HG02763 (cell line): ENCODE data around the gene TTC7B.
A peak's percentile ranks its signal among the peaks of the same experiment; 100 is the strongest.
"Not testable (repeated sequence)": the region's sequence is repeated elsewhere in the genome, so short reads cannot be mapped to it uniquely, and the experiment has no call there.

Source experiments
- ATAC-seq: cut with Tn5 transposase; IDR thresholded peaks from one replicate; pipeline ENCODE4 v1.9.1; 2021; ENCODE audit warnings: mild to moderate bottlenecking, moderate library complexity; ENCODE audit not compliant: unreplicated experiment

Gene TTC7B, protein sequence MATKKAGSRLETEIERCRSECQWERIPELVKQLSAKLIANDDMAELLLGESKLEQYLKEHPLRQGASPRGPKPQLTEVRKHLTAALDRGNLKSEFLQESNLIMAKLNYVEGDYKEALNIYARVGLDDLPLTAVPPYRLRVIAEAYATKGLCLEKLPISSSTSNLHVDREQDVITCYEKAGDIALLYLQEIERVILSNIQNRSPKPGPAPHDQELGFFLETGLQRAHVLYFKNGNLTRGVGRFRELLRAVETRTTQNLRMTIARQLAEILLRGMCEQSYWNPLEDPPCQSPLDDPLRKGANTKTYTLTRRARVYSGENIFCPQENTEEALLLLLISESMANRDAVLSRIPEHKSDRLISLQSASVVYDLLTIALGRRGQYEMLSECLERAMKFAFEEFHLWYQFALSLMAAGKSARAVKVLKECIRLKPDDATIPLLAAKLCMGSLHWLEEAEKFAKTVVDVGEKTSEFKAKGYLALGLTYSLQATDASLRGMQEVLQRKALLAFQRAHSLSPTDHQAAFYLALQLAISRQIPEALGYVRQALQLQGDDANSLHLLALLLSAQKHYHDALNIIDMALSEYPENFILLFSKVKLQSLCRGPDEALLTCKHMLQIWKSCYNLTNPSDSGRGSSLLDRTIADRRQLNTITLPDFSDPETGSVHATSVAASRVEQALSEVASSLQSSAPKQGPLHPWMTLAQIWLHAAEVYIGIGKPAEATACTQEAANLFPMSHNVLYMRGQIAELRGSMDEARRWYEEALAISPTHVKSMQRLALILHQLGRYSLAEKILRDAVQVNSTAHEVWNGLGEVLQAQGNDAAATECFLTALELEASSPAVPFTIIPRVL

DNA sequence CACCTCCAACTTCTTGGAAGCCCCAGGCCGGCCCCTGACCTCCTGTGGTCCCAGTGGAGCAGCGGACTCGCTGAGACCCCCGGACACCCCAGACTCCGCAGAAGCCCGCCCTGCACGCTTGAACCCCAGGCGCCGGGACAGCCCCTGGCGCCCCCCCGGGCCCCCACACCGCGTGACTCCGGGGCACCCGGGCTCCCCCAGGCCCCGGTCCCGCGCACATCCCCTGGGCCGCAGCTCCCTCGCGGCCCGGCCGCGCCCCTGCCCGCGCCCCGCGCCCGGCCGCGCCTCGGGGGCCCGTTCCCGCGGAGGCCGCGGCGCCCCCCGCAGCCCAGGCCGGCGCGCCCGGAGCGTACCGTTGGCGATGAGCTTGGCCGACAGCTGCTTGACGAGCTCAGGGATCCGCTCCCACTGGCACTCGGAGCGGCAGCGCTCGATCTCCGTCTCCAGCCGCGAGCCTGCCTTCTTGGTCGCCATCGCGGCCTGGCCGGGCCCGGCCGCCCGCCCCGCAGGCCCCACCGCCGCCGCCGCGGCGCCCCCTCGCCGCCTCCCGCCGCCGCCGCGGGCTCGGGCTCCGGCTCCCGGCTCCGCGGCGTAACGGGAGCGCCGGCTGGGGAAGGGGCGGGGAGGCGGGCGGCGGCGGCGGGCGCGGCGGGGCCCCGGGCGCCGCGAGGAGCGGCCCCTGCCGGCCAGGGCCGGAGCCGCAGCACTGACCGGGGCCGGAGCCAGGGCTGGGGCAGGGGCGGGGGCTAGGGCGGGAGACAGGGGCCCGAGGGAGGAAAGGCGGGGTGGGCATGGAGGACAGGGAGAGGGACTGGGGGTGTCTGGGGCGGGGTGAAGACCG lies at the start of gene TTC7B:
TTC7B (minus strand) TSS at position 609 of the 841 bp plus-strand sequence; CDS start at position 474, 135 bp downstream.
- peak; percentile 48 for ATAC-seq

DNA sequence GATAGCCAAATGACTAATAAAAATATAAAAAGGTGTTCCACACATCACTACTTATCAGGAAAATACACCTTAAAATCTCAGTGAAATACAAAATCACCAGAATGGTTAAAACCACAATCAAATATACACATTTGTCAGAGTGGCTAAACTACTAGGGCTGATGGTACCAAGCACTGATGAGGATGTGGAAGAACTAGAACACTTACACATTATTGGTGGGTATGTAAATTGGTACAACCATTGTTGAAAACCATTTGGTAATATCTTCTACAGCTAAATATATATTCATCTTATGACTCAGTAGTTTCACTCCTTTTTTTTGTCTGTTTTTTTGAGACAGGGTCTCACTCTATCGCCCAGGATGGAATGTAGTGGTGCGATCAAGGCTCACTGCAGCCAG lies 48.5 kb upstream of the TTC7B start:
- ATAC-seq, result no peak

DNA sequence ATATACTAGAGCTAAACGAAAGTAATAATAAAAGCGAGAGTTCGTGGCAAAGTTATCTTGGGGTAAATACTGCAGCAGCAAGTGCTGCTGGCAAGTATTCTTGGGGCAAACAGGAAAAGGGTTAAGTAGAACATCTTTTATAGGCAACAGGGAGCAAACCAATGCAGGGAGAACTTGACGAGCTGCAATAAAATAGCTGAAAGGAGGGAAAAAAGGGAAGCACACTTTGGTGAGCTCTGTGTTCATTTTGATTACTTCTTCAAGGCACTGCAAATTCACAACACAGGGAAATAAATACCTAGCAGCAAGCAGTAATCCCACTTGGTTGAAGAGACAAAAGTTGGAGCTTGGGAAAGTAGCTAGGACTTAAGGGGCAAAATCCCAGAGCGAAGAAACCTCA lies 42.3 kb upstream of the TTC7B start:
- no peak for ATAC-seq

DNA sequence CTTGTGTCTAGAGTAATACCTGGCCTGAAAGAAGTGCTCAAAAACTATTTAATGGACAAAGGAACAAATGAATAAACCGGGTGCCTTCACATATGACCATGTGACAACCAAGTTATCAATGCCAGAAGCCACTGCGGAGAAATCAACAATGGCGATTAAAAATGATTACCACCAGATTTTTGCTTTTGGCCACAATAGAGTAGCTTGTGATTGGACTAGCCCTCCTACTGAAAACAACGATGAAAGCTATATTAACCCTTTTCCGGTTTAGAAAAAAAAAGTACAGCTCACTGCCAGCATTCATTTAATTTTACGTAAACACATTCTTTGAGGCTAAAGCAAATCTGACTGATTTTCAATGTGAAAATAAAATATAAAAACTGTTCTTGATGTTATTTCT lies 41.6 kb upstream of the TTC7B start:
- ATAC-seq, result no peak

DNA sequence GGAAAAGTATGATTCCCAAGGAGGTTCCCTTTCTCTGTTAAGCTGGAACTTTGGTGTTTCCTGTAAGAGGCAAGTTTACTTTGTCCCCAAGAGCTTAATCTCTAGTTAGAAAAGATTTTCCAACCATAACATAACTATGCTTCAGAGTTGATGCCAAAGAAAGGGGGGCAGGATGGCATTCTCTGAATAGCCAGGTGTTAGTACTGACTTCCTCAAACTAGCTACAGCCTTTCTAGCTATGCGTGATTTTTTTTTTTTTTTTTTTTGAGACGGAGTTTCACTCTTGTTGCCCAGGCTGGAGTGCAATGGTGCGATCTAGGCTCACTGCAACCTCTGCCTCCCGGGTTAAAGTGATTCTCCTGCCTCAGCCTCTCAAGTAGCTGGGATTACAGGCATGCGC lies 39.9 kb upstream of the TTC7B start:
- not testable (repeated sequence) for ATAC-seq

DNA sequence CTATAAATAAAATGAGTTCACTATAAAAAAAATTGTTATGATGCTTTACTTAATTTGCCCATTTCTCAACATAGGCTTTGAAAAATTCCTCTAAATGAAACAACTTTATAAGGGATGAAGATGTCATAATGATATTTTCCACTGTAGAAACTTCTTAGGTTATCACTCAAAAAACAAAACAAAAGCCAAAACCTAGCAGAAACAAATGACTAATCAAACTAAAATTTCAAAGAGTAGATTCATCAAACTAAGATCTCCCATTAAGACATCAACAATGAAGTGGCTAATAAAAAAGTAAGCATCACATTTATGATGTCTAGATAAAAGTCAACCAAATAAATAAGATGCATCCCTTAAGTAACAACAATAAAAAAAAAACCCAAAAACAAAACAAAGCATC lies 36.9 kb upstream of the TTC7B start:
- ATAC-seq, result no peak

DNA sequence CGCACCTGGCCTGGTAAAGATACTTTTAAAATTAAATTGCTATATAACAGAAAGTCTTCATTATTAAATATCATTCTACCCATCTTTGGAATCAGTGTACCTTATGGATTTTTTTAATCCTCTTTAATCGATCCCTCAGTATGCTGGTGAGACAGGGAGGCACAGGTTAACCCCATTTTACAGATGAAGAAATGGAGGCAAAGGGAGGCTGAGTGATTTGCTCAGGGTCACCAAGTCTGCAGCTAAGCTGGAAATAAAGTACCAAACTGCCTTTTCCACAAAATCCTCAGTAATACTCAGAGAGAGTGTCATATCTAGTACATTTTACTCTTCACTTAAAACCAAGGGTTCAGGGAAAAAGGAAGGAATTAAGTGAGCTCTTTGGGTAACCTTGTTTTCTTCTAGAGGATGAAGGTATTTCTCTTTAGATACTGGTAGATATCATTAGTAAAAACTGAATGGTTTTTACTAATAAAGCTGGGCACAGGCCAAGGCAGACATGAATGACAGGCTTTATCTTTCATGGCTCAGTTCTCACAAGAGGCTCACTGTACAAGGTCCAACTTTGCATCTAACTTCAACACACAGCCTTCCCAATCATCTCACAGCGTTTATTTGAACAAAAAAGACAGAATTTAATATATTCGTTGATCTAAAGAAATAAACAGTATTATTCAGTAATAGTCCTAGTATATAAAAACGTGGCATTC lies 35.3 kb upstream of the TTC7B start:
- no peak for ATAC-seq

DNA sequence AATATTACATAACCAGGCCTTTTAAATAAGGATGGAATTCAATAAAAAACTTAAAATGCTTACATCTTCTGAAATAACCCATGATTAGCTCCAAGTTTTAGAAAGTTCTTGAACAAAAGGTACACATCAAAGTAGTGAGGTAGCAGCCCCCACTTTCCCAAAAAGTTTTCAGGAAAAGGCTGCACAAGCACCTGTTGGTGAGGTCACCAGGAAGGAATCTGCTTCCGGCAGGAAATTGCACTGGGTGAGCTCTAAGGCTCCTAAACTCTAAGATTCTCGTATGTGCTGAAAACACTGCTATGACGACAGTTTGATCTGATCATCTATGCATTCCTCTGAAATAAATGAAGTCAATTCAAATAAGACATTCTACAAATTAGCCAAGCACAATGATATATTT lies 34.3 kb upstream of the TTC7B start:
- ATAC-seq, result no peak

DNA sequence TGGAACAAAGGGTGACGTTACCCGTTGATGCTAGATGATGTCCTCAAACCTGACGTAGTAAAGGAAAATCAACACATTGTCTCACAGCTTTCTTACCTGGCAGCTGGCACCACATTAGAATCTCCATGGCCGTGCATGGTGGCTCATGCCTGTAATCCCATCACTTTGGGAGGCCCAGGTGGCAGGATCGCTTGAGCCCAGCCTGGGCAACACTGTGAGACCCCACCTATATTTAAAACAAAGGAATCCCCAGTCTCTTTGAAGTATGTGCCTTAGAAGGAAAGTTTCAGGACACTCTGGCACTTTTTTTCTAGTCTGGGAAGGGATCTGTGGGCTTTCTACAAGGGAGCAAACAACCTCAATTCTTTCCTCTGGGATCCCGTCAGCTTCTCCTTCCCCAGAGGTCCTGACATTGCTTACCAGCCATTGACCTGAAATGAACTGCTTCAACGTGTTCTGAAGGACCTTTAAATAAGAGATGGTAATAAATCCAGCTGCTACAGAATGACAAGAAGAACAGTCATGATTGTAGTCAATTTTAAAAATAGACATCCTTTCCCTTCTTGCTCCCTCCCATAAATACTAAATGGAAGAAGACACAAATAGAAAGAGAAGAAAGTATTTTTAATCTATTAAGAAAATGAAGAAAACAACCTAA lies 33.7 kb upstream of the TTC7B start:
- no peak for ATAC-seq

DNA sequence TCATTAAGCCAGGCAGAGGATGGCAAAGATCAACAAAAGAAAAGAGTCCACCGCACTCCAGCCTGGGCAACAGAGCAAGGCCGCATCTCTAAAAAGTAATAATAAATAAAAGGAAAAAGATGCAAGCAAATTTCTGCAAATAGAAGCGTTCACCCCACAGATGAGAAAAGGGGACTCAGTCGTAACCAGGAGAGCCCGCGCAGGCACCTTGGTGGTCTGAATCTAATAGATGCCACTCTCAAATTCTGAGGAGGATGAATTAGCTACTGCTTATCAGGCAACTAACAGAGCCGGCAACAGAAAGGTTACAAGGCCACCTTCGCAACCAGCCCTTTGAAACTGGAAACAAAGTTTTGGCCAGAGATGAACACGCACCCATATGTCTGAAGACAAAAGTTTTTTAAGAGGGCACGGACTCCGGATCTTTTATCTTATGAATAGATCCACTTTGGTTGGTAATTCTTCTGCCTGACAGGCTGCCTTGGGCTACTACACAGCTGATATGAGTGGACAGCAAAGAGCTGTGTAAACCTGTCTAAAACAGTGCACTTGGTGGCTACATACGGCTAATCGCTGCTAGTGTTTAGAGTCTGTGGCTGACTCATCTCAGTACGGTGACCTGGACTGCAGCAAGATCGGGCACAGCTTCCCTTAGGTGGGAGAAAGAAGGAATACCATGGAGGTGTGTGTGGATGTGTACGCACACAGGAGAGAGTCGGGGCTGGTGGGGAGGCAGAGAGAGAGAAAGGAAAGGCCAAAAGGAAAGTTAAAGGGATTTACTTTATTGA lies 32.9 kb upstream of the TTC7B start:
- no peak for ATAC-seq

DNA sequence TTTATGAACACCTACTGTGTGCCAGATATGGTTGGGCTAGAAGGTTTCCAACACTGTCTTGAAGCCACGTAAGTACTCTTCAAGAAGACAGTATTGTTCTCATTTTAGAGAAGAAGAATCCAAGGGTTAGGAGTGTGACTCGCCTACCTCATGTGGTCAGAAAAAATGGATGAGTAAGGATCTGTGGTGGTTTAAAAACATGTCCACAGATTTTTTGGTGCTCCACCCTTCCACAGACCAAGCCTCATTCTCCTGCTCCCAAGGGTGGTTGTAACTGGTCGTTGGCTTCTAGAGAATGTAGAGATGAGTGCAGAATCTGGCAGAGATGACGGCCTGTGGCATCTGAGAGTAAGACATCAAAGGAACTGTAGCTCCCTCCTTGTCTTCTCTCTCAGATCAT lies 30.3 kb upstream of the TTC7B start:
- no peak for ATAC-seq

DNA sequence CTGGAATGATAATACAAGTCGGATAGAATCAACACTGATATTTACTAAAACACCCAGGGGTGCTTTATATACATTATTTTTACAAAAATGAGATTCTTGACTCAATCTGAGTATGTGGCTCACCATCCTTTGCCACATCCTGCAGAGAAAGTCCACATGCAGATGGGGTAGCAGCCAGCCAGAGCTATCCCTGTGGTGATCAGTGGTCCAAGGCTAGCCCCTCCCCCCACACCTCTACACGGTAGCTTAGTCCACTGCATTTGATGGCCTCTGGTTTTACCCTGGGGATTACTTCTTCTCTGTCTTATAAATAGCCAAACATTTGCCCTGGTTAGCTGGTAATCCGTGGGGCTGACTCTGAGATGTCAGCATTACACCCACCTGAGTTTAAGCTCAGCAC lies 28.1 kb upstream of the TTC7B start:
- no peak for ATAC-seq

DNA sequence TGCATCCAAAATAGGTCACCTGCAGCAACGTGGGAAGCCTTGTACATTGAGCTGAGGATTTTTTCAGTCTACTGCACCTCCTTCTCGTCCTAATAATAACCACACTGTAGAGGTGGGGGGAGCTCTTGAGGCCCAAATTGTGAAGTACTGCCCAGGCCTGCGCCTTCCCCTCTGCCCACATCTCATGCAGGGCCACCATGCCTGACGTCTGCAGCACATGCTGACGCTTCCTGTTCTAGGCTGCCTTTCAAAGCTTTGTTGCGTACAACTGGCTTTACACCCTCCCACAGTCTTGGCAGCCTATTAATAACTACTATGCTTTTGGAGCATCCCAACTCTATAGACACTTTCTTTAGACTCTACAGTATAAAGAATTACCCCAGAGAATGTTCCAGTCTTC lies 26.5 kb upstream of the TTC7B start:
- no peak for ATAC-seq

DNA sequence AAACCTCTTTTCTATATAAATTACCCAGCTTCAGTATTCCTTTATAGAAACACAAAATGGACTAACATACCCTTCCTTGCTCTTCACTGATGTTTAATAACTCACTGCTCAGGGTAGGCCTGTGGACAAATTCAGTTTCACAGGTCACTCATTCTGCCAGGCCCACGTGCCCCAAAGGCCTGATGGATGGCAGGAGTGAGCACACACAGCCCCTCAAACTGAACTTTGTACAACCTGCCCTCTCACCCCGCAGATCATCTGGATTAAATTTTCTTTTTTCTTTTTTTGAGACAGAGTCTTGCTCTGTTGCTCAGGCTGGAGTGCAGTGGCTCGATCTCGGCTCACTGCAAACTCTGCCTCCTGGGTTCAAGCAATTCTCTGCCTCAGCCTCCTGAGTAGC lies 24.4 kb upstream of the TTC7B start:
- not testable (repeated sequence) for ATAC-seq

DNA sequence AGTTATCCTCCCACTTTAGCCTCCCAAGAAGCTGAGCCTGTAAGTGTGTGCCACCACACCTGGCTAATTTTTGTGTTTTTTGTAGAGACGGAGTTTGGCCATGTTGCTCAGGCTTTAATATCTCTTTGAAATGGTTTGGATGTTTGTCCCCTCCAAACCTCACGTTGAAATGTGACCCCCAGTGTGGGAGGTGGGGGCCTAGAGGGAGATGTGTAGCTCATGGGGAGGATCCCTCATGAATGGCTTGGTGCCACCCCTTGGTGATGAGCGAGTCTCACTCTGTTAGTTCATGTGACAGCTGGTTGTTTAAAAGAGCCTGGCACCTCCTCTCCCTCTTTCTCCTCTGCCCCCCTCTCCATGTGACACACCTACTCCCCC lies 23.6 kb upstream of the TTC7B start:
- ATAC-seq, result no peak

DNA sequence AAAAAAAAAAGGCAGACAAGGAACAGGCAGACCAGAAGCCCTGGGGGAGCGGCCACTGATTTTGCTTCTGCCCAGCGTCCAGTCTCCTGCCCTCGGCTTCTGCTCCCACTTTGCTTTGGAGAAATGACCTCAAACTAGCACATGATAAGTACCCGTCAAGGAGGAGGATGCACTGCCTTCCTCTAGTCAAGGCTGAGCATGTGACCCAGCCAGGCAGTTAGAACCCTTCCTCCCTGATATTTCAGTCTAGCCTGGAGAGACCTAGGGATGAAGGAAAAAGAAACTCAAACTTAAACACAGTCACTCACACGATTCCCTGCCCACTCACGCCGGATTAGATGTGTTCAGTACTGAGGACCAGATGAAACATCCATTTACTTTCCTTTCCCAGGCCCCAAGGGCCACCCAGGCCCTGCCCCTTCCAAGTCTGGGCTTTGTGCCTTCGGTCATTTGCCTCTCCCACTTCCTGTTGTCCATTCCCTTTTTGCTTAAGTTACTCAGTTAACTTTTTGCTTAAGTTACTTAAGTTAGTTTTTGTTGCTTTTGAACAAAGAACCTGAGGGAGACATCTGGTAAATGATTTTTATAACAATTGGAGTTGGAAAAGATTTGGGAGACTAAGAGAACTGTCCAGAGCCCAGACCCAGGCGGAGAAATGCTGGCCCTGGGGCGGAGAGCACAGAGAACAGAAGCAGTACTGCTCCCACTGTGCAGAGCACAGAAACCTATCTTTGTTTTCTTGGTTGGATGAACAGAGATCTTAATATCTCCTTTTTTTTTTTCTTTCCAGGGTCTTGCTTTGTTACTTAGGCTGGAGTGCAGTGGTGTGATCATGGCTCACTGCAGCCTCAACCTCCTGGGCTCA lies 23.0 kb upstream of the TTC7B start:
- ATAC-seq, result no peak

DNA sequence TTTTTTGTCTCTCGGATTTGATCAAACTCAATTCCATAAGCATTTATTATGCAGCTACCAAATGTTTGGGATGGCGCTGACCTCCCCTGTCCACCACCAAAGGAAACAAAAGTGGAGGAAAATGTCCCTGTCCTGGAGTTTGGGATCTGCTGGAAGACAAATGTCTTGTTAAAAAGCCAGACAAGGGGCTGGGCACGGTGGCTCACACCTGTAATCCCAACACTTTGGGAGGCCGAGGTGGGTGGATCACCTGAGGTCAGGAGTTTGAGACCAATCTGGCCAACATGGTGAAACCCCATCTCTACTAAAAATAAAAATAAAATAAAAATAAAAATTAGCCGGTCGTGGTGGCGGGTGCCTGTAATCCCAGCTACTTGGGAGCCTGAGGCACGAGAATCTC lies 22.3 kb upstream of the TTC7B start:
- ATAC-seq, result not testable (repeated sequence)

DNA sequence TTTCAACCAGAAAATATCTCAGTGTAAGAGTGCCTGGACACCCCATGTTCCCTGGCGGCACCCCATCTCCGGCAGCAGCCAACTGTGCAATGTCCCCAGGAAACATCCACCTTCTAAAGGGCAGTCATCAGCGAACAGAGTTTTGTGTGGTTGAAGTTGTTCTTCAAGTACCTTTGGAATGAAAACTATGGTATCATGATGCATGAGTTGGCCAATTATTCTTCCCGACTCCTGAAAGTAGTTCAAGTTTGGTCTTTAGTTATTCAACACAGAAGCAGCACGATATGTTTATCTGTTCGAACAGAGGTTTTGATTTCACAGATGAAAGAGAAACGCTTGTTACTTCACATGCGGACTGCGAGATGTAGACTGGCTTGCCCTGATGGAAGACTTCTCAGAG lies 21.1 kb upstream of the TTC7B start:
- no peak for ATAC-seq
